Hepatocyte (in vitro differentiated cells): ENCODE results near the gene CGB2. TPM values are rescaled to one million over a fixed set of nuclear protein-coding genes. Genes with fewer than 3 reads are reported as not detected.

ENCODE experiments used
- DNase-seq: peaks from one replicate; pipeline ENCODE4 v3.0.0-alpha.2; 2016; ENCODE audit warnings: low spot score
- H2AFZ ChIP-seq: fragments of 200-600 bp; sonication (generic); 2 replicates; pipeline ENCODE4 v1.6.0; 2016; ENCODE audit warnings: antibody characterized with exemption, mild to moderate bottlenecking
- H3K27ac ChIP-seq: fragments of 200-600 bp; sonication (generic); 2 replicates; pipeline ENCODE4 v1.5.1; 2016; ENCODE audit warnings: mild to moderate bottlenecking
- H3K27me3 ChIP-seq: fragments of 200-600 bp; sonication (generic); 2 replicates; pipeline ENCODE4 v1.6.1; 2016
- H3K36me3 ChIP-seq: fragments of 200-600 bp; sonication (generic); replicated peaks from 2 replicates; pipeline ENCODE4 v1.5.1; 2016; ENCODE audit warnings: low read depth; ENCODE audit not compliant: insufficient read depth
- H3K4me1 ChIP-seq: fragments of 200-600 bp; sonication (generic); 2 replicates; pipeline ENCODE4 v1.5.1; 2016; ENCODE audit warnings: mild to moderate bottlenecking, moderate library complexity; ENCODE audit not compliant: insufficient read depth
- H3K4me2 ChIP-seq: fragments of 200-600 bp; sonication (generic); 2 replicates; pipeline ENCODE4 v1.6.0; 2016
- H3K4me3 ChIP-seq: fragments of 200-600 bp; sonication (generic); 2 replicates; pipeline ENCODE4 v1.5.1; 2016; ENCODE audit warnings: mild to moderate bottlenecking
- H3K79me2 ChIP-seq: fragments of 200-600 bp; sonication (generic); 2 replicates; pipeline ENCODE4 v1.6.0; 2017; ENCODE audit warnings: mild to moderate bottlenecking
- H3K9me2 ChIP-seq: fragments of 200-600 bp; sonication (generic); replicated peaks from 2 replicates; pipeline ENCODE4 v1.6.0; 2017; ENCODE audit warnings: mild to moderate bottlenecking; ENCODE audit not compliant: insufficient read depth
- H3K9me3 ChIP-seq: fragments of 200-600 bp; sonication (generic); 2 replicates; pipeline ENCODE4 v1.5.1; 2016; ENCODE audit warnings: low read depth, mild to moderate bottlenecking
- H4K20me1 ChIP-seq: fragments of 200-600 bp; sonication (generic); 2 replicates; pipeline ENCODE4 v1.6.0; 2016; ENCODE audit warnings: mild to moderate bottlenecking; ENCODE audit not compliant: insufficient read depth, poor library complexity, severe bottlenecking
- CTCF ChIP-seq: fragments of 200-600 bp; sonication (generic); IDR thresholded peaks from 2 replicates; pipeline ENCODE4 v1.5.1; 2016; ENCODE audit warnings: antibody characterized with exemption, mild to moderate bottlenecking; ENCODE audit not compliant: poor library complexity
- EZH2 ChIP-seq: fragments of 200-600 bp; sonication (generic); IDR thresholded peaks from 2 replicates; pipeline ENCODE4 v1.6.1; 2016; ENCODE audit warnings: antibody characterized with exemption, mild to moderate bottlenecking, borderline replicate concordance
- EZH2phosphoT487 ChIP-seq: fragments of 200-600 bp; sonication (generic); IDR thresholded peaks from one replicate; pipeline ENCODE4 v1.6.1; 2018; ENCODE audit warnings: antibody characterized with exemption, mild to moderate bottlenecking, low read depth, moderate library complexity; ENCODE audit not compliant: unreplicated experiment, severe bottlenecking
- WGBS: methylation state at CpG from one replicate; pipeline ENCODE4 v1.1.6; 2016; ENCODE audit warnings: low lambda C conversion rate; ENCODE audit errors: missing lambda C conversion rate; 5-methylcytosine and 5-hydroxymethylcytosine counted together
- microRNA-seq: library from miRNA; unstranded; fragments of <30 nt; microRNA quantifications from one replicate; pipeline ENCODE4, GENCODE V29; 2017
- polyA plus RNA-seq: library from polyadenylated mRNA; unstranded; fragments of >200 nt; fragmentation: Nextera tagmentation; extraction: Ambion mirVana; gene quantifications from 2 replicates; pipeline ENCODE4 v1.2.1, GENCODE V29; 2016
- small RNA-seq: library from RNA; depleted of rRNA; stranded (forward); fragments of <200 nt; gene quantifications from one replicate; pipeline ENCODE3, GENCODE V24; 2014
- total RNA-seq: library from RNA; depleted of rRNA; stranded (reverse); fragments of >200 nt; gene quantifications from 2 replicates; pipeline ENCODE4 v1.2.3, GENCODE V29; 2014

Gene CGB2
- total and polyA plus RNA-seq, 2 experiments from 2014 or later: not detected

GRCh38 chr19:49081273-49081672 is 49.6 kb downstream of the CGB2 start:
- Histone ChIP-seq H3K36me3 (no peaks in the 10 kb centered on the region), H3K27ac (no peak overlapping the region), H3K4me1 (peaks cover 4% of the 10 kb centered on the region), H3K4me2 (no peak overlapping the region), H3K4me3 (no peak overlapping the region), H2AFZ (no peak overlapping the region), H3K27me3 (no peaks in the 10 kb centered on the region), H3K79me2 (peaks cover 10% of the 10 kb centered on the region), H3K9me3 (no peaks in the 10 kb centered on the region), H4K20me1 (peaks cover 7% of the 10 kb centered on the region), H3K9me2 (no peaks in the 10 kb centered on the region)
- 87% methylated on average over 1 of the region's 1 CpG for WGBS
- no peak for TF ChIP-seq EZH2
- TF ChIP-seq EZH2phosphoT487: no peak
- no peak for TF ChIP-seq CTCF
- no peak for DNase-seq

Small RNA genes lying within 50 kb of the gene (microRNA-seq; reads per million reads assigned to microRNA genes)
- 1.3 reads per million for gene MIR6798

Small RNA genes lying within 50 kb of the gene (small RNA-seq; reads per million reads assigned to genes)
- gene MIR6798: 0.16 reads per million
- gene RN7SL708P: not detected

Other genes with a start within 250 kb of the CGB2 start
- gene BCAT2, start 220.9 kb upstream of the CGB2 start, total RNA-seq: 39.6 and 44.2 TPM in 2 replicates
- gene BCAT2, start 220.9 kb upstream of the CGB2 start, polyA plus RNA-seq: 84.6 and 122 TPM in 2 replicates
- 64.1 and 67.6 TPM in 2 replicates for gene HSD17B14, start 195.4 kb upstream of the CGB2 start, total RNA-seq
- 91.9 and 107 TPM in 2 replicates for gene HSD17B14, start 195.4 kb upstream of the CGB2 start, polyA plus RNA-seq
- gene PLEKHA4, start 163.3 kb upstream of the CGB2 start, total RNA-seq: 7.3 and 8.3 TPM in 2 replicates
- gene PLEKHA4, start 163.3 kb upstream of the CGB2 start, polyA plus RNA-seq: 15.1 and 25.8 TPM in 2 replicates
- 67.1 and 83.1 TPM in 2 replicates for gene PPP1R15A, start 159.5 kb upstream of the CGB2 start, total RNA-seq
- 172 and 218 TPM in 2 replicates for gene PPP1R15A, start 159.5 kb upstream of the CGB2 start, polyA plus RNA-seq
- not detected in 2 replicates for gene TULP2, start 133.1 kb upstream of the CGB2 start, total RNA-seq
- not detected in 2 replicates for gene TULP2, start 133.1 kb upstream of the CGB2 start, polyA plus RNA-seq
- gene NUCB1, start 131.6 kb upstream of the CGB2 start, total RNA-seq: 233 and 283 TPM in 2 replicates
- gene NUCB1, start 131.6 kb upstream of the CGB2 start, polyA plus RNA-seq: 332 and 339 TPM in 2 replicates
- 0.72 and 3.7 TPM in 2 replicates for gene DHDH, start 98.2 kb upstream of the CGB2 start, total RNA-seq
- 1.5 and 2.9 TPM in 2 replicates for gene DHDH, start 98.2 kb upstream of the CGB2 start, polyA plus RNA-seq
- gene BAX, start 77.0 kb upstream of the CGB2 start, total RNA-seq: 76.4 and 77.3 TPM in 2 replicates
- 106 and 116 TPM in 2 replicates for gene BAX, start 77.0 kb upstream of the CGB2 start, polyA plus RNA-seq
- 8,878 and 9,969 TPM in 2 replicates for gene FTL, start 66.6 kb upstream of the CGB2 start, total RNA-seq
- 13,723 and 15,987 TPM in 2 replicates for gene FTL, start 66.6 kb upstream of the CGB2 start, polyA plus RNA-seq
- gene GYS1, start 38.6 kb upstream of the CGB2 start, total RNA-seq: 29.2 and 37.4 TPM in 2 replicates
- gene GYS1, start 38.6 kb upstream of the CGB2 start, polyA plus RNA-seq: 45.9 and 54.8 TPM in 2 replicates
- 62.9 and 72.1 TPM in 2 replicates for gene RUVBL2, start 38.0 kb upstream of the CGB2 start, total RNA-seq
- 79.6 and 84.9 TPM in 2 replicates for gene RUVBL2, start 38.0 kb upstream of the CGB2 start, polyA plus RNA-seq
- not detected in 2 replicates for gene LHB, start 14.8 kb upstream of the CGB2 start, total RNA-seq
- not detected in 2 replicates for gene LHB, start 14.8 kb upstream of the CGB2 start, polyA plus RNA-seq
- 1.1 TPM in 1 of 2 replicates, not detected in the other for gene CGB3, start 7.6 kb upstream of the CGB2 start, total RNA-seq
- not detected in 2 replicates for gene CGB3, start 7.6 kb upstream of the CGB2 start, polyA plus RNA-seq
- gene CGB1, start 5.0 kb downstream of the CGB2 start, total RNA-seq: not detected in 2 replicates
- 0.52 TPM in 1 of 2 replicates, not detected in the other for gene CGB1, start 5.0 kb downstream of the CGB2 start, polyA plus RNA-seq
- 1.5 and 1.9 TPM in 2 replicates for gene CGB5, start 12.0 kb downstream of the CGB2 start, total RNA-seq
- gene CGB5, start 12.0 kb downstream of the CGB2 start, polyA plus RNA-seq: 0.22 and 1.2 TPM in 2 replicates
- gene CGB8, start 17.2 kb downstream of the CGB2 start, total RNA-seq: 0.50 TPM in 1 of 2 replicates, not detected in the other
- gene CGB8, start 17.2 kb downstream of the CGB2 start, polyA plus RNA-seq: 0.53 TPM in 1 of 2 replicates, not detected in the other
- 0.76 TPM in 1 of 2 replicates, not detected in the other for gene CGB7, start 25.9 kb downstream of the CGB2 start, total RNA-seq
- gene CGB7, start 25.9 kb downstream of the CGB2 start, polyA plus RNA-seq: 1.6 and 4.1 TPM in 2 replicates
- gene NTF4, start 32.9 kb downstream of the CGB2 start, total RNA-seq: 2.9 and 3.4 TPM in 2 replicates
- 6.9 and 11.5 TPM in 2 replicates for gene NTF4, start 32.9 kb downstream of the CGB2 start, polyA plus RNA-seq
- gene KCNA7, start 40.8 kb downstream of the CGB2 start, total RNA-seq: not detected in 2 replicates
- not detected in 2 replicates for gene KCNA7, start 40.8 kb downstream of the CGB2 start, polyA plus RNA-seq
- 164 and 190 TPM in 2 replicates for gene SNRNP70, start 53.6 kb downstream of the CGB2 start, total RNA-seq
- 248 and 294 TPM in 2 replicates for gene SNRNP70, start 53.6 kb downstream of the CGB2 start, polyA plus RNA-seq
- 7.1 and 8.7 TPM in 2 replicates for gene LIN7B, start 82.5 kb downstream of the CGB2 start, total RNA-seq
- 18.0 and 20.6 TPM in 2 replicates for gene LIN7B, start 82.5 kb downstream of the CGB2 start, polyA plus RNA-seq
- 1.9 TPM in 1 of 2 replicates, not detected in the other for gene C19orf73, start 87.3 kb downstream of the CGB2 start, total RNA-seq
- gene C19orf73, start 87.3 kb downstream of the CGB2 start, polyA plus RNA-seq: 2.6 and 2.7 TPM in 2 replicates
- gene PPFIA3, start 87.7 kb downstream of the CGB2 start, total RNA-seq: 4.4 and 11.3 TPM in 2 replicates
- gene PPFIA3, start 87.7 kb downstream of the CGB2 start, polyA plus RNA-seq: 8.2 and 11.4 TPM in 2 replicates
- gene HRC, start 123.5 kb downstream of the CGB2 start, total RNA-seq: 0.44 and 0.50 TPM in 2 replicates
- gene HRC, start 123.5 kb downstream of the CGB2 start, polyA plus RNA-seq: 0.33 and 0.48 TPM in 2 replicates
- 6.6 and 7.0 TPM in 2 replicates for gene TRPM4, start 125.9 kb downstream of the CGB2 start, total RNA-seq
- 20.5 and 23.2 TPM in 2 replicates for gene TRPM4, start 125.9 kb downstream of the CGB2 start, polyA plus RNA-seq